IPS-18a (cell line): ENCODE measurements around the gene POMGNT1.

Source experiments
- H3K27ac ChIP-seq: one replicate; pipeline ENCODE4 v1.5.1; 2013; ENCODE audit warnings: low read length
- H3K27me3 ChIP-seq: one replicate; pipeline ENCODE4 v1.6.1; 2013; ENCODE audit warnings: mild to moderate bottlenecking, low read length; ENCODE audit not compliant: control insufficient read depth, insufficient read depth
- H3K36me3 ChIP-seq: one replicate; pipeline ENCODE4 v1.6.1; 2013; ENCODE audit warnings: low read depth, low read length; ENCODE audit not compliant: control insufficient read depth
- H3K4me1 ChIP-seq: one replicate; pipeline ENCODE4 v1.6.1; 2013; ENCODE audit warnings: low read depth, low read length; ENCODE audit not compliant: control insufficient read depth
- H3K4me3 ChIP-seq: one replicate; pipeline ENCODE4 v1.5.1; 2013; ENCODE audit warnings: low read length
- H3K9ac ChIP-seq: one replicate; pipeline ENCODE4 v1.6.1; 2013; ENCODE audit warnings: mild to moderate bottlenecking, low read length, moderate library complexity
- H3K9me3 ChIP-seq: one replicate; pipeline ENCODE4 v1.6.1; 2013; ENCODE audit warnings: low read depth, low read length; ENCODE audit not compliant: control insufficient read depth

The POMGNT1 gene

DNA sequence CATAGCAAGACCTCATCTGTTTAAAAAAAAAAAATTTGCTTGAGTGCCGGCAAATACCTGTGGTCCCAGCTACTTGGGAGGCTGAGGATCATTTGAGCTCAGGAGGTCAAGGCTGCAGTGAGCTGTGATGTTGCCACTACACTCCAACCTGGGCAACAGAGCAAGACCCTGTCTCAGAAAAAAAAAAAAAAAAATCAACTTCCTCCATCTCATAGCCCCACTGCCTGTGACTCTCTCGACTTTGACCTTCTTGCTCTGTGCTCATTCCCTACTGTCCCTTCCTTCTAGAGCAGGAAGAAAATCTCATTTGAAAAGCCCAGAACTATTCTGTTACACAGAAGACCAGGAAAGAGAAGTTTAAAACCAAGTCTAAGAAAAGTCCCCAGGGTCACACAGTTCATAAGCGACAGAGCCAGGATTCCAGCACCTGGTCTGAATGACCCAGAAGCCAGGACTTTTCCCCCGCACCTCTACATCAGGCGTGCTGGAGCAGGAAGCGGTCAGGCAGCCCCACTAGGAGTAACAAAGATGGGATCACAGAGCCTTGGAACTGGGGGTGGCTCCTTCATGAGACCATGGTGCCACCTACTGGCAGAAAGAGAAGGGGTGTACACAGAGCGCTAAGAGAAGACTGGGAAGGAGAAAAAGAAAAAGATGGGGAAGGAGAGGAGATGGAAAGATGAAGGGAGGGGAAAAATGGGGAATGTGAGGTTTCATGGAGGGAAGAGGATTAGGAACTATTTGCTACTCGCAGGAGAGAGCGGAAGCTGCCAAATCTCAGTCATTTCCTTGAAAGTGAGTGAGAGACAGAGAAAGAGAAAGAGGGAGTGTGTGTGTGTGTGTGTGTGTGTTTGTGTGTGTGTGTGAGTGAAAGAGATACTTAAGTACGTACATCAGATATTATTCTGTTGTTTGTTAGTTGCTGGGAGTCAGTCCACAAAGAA lies 18.8 kb downstream of the POMGNT1 start:
- no peak overlapping the region for H3K9ac ChIP-seq
- no peak overlapping the region for H3K27ac ChIP-seq
- H3K27me3 ChIP-seq: peaks cover 8% of the 10 kb centered on the region
- no peak overlapping the region for H3K4me3 ChIP-seq
- peaks cover 8% of the 10 kb centered on the region for H3K4me1 ChIP-seq
- H3K36me3 ChIP-seq: no peaks in the 10 kb centered on the region
- no peaks in the 10 kb centered on the region for H3K9me3 ChIP-seq

DNA sequence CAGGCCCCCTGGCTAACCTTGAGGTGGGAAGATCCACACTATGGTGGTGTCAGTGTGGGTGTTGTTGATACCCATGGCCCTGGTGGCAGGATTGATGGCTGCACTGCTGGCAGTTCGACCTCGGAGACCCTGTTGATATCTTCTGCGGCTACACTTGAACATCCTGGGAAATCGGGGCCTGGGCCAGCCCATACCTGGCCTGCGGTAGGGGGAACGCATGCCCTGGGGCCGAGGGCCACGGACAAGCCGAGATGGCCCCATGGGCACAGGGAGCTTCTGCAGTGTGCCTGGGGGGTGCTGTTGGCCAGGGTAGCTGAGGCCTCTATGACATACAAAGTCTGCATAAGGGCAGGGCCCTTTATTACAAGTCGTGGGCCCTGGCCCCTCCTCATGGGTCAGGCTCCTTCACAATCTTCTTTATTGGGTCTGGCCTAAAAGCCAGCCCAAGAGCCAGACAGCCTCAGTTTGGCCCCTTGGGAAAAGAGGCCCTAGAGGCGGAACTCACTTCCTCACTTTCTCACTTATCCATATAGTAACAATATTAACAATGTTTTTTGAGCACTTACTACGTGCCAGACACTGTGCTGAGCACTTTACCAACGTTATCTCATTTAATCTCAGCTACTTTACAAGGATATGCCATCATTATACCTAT lies 21.9 kb downstream of the POMGNT1 start, which contains the start of gene P3R3URF:
Gene P3R3URF (minus strand): TSS at position 278 of the 655 bp plus-strand sequence. CDS start 17 bp downstream, at position 261.
- Histone ChIP-seq H3K9me3 (no peaks in the 10 kb centered on the region), H3K9ac (no peak within 1 kb of the TSS), H3K36me3 (no peaks in the 10 kb centered on the region), H3K27me3 (peaks cover 2% of the 10 kb centered on the region), H3K4me1 (peaks cover 21% of the 10 kb centered on the region), H3K4me3 (no peak within 1 kb of the TSS), H3K27ac (no peak within 1 kb of the TSS)

DNA sequence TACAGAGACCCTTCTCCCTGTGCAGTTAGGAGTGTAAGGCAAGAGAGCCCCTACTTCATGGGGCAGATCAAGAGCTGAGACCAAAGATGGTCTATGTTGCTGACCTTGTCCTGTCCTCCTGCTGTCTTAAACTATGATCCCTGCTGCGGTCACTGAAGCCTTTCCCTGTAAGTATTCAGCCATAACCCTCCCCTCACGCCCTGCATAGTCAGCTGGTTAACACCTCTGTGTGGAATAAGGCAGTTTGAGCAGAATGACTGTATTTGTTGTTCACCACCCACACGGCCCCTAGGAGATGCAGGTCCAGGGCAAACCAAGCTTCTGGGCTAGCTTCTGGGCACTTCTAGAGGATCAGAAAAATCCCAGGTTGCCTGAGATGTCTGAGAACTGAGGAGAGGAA lies 23.0 kb downstream of the POMGNT1 start:
- Histone ChIP-seq H3K9me3 (no peaks in the 10 kb centered on the region), H3K4me3 (no peak overlapping the region), H3K27ac (no peak overlapping the region), H3K27me3 (no peaks in the 10 kb centered on the region), H3K4me1 (peaks cover 21% of the 10 kb centered on the region), H3K36me3 (no peaks in the 10 kb centered on the region), H3K9ac (no peak overlapping the region)

DNA sequence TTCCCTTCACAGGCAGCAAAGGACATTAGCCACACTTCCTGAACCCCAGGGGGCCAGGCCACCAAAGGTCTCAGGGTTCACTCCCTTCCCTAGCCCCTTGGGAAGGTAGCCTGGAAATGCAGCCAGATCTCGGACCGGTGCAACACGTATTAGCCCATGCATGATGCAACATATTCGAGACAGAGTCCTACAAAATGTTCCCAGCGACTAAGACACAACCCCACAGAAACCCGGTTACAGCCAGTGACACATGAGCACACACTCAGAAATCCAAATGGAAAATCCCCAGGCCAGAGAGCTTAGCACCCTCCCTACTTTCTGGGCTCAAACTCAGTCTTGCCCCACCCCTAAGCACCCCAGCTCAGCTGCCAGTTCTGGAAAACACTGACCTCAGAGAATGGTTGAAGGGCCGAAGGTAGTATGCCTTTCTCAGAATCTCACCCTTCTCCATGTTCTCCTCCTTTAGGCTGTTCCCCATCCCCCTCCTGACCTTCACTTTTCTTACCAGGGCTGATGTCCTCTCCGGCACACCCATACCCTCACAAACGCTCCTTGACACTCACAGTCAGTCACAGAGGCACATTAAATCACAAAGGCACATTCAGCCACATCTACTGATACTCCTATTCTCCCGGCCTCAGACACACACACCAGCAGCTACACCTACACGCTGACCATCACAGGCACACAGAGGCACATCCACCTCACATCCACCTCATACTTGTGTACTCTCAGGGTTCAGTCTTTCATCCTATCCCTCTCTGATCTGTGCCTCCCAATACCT lies 23.6 kb downstream of the POMGNT1 start, which contains the start of gene TSPAN1:
Gene TSPAN1 (plus strand): TSS at position 640 of the 784 bp plus-strand sequence. CDS start 6,021 bp downstream, outside the sequence.
- Histone ChIP-seq H3K36me3 (no peaks in the 10 kb centered on the region), H3K27ac (no peak within 1 kb of the TSS), H3K4me1 (peaks cover 21% of the 10 kb centered on the region), H3K9me3 (no peaks in the 10 kb centered on the region), H3K9ac (no peak within 1 kb of the TSS), H3K27me3 (no peaks in the 10 kb centered on the region), H3K4me3 (no peak within 1 kb of the TSS)

DNA sequence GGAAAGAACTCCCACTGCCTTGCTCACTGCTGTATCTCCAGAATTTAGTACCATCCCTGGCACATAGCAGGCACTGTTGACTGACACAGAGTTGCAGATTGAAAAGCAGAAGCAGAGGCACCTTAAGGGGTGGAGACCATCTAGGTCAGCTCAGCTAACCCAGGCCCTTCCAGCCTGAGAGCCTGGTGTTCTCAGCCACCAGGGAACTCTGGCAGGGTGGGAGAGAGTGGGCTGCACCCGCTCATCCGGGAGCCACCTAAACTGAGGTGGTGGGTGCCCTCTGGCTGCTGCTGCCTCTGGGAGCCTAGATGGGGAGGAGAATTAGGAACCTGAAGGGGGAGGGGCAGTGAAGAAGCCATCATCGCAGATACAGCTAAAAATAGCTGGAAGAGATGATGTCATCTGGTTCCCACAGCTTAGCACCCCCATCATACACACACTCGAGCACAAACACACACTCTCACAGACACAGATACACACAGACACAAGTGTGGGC lies 24.8 kb downstream of the POMGNT1 start:
- no peak overlapping the region for H3K4me3 ChIP-seq
- H3K4me1 ChIP-seq: peaks cover 18% of the 10 kb centered on the region
- H3K9me3 ChIP-seq: no peaks in the 10 kb centered on the region
- H3K27ac ChIP-seq: no peak overlapping the region
- H3K27me3 ChIP-seq: no peaks in the 10 kb centered on the region
- no peak overlapping the region for H3K9ac ChIP-seq
- no peaks in the 10 kb centered on the region for H3K36me3 ChIP-seq

DNA sequence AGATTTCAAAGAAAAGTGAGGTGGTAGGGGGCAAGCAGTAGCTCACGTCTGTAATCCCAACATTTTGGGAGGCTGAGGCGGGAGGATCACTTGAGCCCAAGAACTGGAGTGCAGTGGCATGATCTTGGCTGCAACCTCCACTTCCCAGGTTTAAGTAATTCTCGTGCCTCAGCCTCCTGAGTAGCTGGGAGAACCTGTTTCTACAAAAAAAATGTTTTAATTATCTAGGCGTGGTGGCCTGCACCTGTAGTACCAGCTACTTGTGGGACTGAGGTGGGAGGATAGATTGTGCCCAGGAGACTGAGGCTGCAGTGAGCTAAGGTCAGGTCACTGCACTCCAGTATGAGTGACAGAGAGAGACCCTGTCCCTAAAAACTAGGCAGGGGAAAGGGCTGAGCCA lies 25.9 kb downstream of the POMGNT1 start:
- Histone ChIP-seq H3K27me3 (no peaks in the 10 kb centered on the region), H3K9ac (no peak overlapping the region), H3K36me3 (no peaks in the 10 kb centered on the region), H3K27ac (no peak overlapping the region), H3K4me1 (peaks cover 18% of the 10 kb centered on the region), H3K4me3 (no peak overlapping the region), H3K9me3 (no peaks in the 10 kb centered on the region)

DNA sequence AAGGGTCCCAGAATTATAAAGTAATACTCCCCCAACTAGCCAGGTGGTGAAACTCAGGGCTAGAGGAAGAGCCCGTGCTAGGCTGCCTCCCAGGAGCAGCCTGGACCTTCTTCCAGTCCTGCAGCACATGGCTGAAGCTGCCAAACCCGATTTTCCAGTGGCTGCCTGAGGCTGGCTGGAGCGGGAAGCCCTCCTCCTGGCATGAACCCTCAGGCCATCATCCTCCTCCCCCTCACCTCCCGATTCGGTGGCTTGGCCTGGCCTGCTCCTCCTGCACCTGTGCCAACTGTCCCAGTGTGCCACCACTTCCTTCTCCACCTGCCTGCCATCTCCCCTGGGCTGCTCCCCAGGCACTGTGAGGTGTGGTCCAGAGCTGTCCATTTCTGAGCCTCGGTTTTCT lies 26.4 kb downstream of the POMGNT1 start:
- Histone ChIP-seq H3K27ac (no peak overlapping the region), H3K4me3 (no peak overlapping the region), H3K4me1 (peaks cover 18% of the 10 kb centered on the region), H3K36me3 (no peaks in the 10 kb centered on the region), H3K27me3 (peaks cover 3% of the 10 kb centered on the region), H3K9me3 (no peaks in the 10 kb centered on the region), H3K9ac (no peak overlapping the region)

DNA sequence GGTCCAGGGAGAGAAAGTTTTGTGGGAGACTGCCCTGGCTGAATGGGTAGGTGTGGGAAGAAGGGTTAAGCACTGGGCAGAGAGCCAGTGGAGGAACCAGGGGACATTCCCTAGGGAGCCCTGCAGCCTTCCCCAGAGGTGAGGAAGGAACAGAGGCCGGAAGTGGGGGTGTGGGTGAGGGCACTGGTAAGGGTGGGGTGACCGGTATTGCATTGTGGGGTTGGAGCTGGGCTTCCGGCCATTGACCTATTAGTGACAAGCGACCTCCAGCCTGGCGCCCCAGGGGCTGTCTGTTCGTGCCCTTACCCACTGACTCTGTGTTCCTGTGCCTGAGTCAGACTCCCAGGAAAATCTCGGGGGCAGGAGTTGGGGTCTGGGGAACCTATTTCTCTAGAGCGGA lies 26.9 kb downstream of the POMGNT1 start:
- Histone ChIP-seq H3K36me3 (no peaks in the 10 kb centered on the region), H3K27ac (no peak overlapping the region), H3K27me3 (peaks cover 8% of the 10 kb centered on the region), H3K9me3 (no peaks in the 10 kb centered on the region), H3K9ac (no peak overlapping the region), H3K4me1 (peaks cover 22% of the 10 kb centered on the region), H3K4me3 (no peak overlapping the region)

DNA sequence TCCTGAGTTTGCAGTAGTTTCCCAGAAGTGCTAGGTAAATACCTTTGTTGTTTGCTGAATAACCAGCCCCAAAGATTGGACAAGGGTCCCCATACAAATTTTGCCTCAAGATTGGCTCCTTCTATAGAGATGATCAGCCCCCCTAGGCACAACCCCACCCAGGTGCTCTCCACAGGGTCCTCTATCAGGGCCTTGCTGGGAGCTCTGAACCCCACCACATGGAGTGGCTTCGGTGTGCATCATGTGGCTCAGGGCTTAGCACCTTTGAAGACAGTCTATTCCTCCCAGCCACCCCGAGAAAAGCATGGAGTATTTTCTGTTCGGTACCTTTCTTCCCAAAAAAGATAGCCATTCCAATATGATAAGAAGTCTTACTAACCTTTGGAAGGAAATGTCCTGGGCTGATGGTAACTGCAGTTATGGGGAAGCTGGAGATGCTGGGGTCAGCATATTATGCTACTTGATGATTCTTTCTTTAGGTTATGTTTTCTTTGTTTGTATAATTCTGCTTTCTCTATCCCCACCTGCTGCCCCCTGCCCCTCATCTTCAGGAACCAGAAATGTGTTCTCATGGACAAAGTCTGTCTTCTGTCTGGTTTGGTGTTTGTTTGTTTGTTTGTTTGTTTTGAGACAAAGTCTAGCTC lies 28.3 kb downstream of the POMGNT1 start:
- Histone ChIP-seq H3K27ac (no peak overlapping the region), H3K27me3 (peaks cover 12% of the 10 kb centered on the region), H3K9me3 (no peaks in the 10 kb centered on the region), H3K9ac (no peak overlapping the region), H3K4me1 (peaks cover 23% of the 10 kb centered on the region), H3K36me3 (no peaks in the 10 kb centered on the region), H3K4me3 (no peak overlapping the region)

DNA sequence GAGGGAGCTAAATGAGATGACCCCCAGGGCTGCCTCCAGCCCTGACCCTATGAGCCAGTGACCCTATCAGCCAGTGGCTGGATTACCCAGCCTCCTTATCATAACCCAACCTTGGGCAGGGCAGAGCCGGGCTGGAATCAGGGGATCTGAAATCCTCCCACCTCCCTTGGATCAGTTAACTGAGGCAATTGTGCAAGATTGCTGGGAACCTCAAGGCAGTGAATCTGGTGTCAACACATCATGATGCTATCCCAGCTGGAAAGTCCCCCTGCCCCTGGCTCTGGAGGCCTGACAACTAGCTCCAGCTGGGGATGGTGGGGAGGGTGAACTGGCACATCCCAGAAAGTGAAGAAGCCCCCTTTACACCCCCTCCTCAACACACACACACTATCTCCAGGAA lies 29.8 kb downstream of the POMGNT1 start:
- no peak overlapping the region for H3K4me3 ChIP-seq
- H3K9ac ChIP-seq: no peak overlapping the region
- no peak overlapping the region for H3K27ac ChIP-seq
- no peaks in the 10 kb centered on the region for H3K36me3 ChIP-seq
- H3K9me3 ChIP-seq: no peaks in the 10 kb centered on the region
- H3K27me3 ChIP-seq: peaks cover 12% of the 10 kb centered on the region
- peaks cover 11% of the 10 kb centered on the region for H3K4me1 ChIP-seq
